GM19239 (cell line): ENCODE measurements around the gene TMEM35B.
"Not testable (repeated sequence)": the region's sequence is repeated elsewhere in the genome, so short reads cannot be mapped to it uniquely, and the experiment has no call there.

Source experiments
- DNase-seq: peaks from one replicate; pipeline ENCODE4 v3.0.0; 2011; ENCODE audit warnings: low spot score; ENCODE audit not compliant: insufficient read length
- FAIRE-seq: peaks from 2 replicates; lab custom pipeline; 2011; peaks lifted over from hg19 to GRCh38; lab: Jason Lieb, UNC

Gene TMEM35B

DNA sequence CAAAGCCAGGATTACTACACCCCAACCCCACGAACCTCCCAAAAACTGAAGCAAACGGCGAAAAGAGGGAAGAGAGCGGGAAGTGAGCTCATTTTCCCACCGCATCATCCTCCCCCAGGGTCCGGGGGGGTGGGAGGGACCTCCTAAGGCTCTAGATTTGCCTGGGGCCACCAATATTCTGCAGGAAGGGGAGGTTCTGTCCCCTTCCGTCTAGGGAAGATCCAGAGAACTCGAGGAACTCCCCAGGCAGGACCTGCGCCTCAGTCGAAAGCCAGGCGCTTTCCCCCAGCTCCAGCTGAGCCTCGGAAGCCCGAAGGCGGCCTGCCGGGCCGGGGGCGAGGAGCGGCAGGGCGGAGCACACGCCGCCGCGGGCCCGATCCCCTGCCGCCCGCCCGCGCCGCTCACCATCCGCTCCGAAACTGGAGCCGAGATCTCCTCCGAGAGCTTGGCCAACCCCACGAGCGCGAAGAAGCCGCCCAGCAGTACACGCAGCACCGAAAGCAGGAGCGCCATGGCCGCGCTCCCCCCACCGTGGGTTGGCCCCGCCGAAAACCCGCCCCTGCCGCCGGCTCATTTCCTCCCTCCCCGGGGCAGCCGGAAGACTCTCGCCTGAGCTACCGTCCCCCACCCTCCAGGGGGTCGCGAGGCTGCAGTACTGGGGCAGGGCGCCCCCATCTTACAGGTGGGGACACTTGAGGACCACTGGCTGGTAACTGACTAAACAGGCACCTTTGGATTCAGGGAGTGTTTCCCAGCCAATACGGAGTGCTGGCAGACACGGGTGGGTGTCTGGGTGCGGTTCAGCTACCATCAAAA lies at the start of gene TMEM35B:
Gene TMEM35B, minus strand, starts transcription at position 555 of the 816 bp plus-strand sequence. Its CDS starts 42 bp downstream, at position 513.
- DNase-seq (peak; percentile 71), FAIRE-seq (peak; percentile 83)

DNA sequence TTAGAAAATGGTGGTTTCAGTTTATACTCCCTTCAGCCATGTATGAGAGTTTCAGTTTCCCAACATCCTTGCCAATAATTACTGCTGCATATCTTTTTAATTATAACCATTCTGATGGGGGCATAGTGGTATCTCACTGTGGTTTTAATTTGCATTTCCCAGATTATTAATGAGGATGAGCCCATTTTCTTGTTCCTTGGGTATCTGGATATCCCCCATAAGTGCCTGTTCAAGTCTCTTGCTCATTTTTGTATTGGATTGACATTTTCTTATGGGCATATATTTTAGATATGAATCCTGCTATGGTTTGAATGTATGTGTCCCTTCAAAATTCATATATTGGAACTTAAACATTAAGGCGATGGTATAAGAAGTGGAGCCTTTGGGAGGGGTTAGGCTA lies 48.2 kb upstream of the TMEM35B start:
- DNase-seq (no peak), FAIRE-seq (no peak)

DNA sequence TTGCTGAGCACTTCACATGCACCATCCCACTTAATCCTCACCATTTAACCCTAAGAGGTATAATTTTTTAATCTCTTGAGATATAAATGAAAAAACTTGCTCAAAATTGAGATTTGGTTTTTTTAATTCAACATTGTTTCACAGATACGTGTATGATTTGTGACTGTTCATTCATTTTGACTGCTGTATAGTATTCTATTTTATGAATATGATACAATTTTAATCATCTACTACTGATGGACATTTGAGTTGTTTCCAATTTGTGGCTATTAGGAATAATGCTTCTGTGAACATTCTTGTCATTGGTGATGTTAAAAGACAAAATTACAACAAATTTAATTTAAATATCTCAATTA lies 47.2 kb upstream of the TMEM35B start:
- DNase-seq, result no peak
- no peak for FAIRE-seq

DNA sequence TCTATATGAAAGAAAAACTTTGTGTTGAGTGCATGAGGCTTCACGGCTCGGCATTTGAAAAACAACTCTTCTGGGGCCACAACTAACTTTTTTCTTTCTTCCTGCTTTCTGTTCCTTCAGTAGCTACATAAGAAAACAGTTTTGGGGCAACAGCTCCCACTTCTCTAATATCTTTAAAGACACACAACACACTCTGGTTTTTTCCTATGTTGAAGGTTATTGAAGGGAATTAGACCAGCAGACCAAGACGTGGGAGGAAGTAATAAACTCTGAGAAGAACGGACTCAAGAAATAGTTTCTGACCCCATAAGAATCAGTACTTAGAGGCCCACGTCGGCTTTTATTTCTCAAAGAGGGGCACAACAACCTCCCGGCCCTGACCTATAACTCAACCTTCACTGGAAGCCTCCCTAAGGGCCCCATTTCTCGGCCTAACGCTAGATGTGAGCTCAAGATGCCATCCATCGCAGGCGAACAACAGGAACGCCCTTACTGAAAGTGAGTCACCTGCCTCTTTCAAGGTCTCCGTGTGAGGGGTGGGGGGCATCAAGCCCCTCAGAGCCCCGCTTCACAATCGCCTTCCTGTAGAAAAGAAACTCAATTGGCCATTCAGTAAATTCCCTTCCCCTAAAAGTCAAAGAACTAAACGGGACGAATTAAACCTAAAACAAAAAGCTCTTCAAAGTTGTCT lies 45.8 kb upstream of the TMEM35B start:
- DNase-seq, result no peak
- peak; percentile 71 for FAIRE-seq

DNA sequence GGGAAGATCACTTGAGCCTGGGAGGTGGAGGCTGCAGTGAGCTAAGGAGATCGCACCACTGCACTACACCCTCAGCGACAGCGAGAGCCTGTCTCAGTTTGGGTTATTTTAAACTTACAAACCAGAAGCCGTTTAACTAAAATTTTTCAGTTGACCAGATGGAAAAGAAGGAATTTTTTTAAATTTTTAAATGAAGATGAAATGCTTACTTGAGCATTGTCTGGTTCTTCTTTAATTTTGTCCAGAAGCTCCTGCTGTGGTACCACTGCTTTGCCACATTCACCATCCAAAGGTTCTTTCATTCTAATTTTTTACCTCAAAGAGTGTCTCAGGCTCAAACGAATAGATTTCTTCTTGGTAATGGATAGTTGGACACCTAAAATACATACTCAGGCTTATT lies 45.2 kb upstream of the TMEM35B start:
- DNase-seq, result no peak
- peak; percentile 48 for FAIRE-seq

DNA sequence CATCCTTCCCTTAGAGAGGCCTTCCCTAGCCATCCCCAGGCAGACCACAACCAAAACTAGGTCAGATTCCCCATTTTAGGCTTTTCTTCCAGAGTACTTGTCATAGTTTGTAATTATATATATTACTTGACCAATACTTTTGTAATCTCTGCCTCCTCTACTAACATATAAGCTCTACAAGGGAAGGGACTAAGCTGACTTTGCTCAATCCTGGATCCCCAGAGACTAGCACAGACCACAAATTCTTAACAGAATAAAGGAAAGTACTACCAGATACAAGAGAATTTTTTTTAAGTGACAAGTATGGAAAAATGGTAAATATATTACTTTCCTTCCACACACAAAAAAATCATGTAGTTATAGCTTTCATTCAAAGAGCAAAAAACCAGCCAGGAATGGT lies 44.6 kb upstream of the TMEM35B start:
- DNase-seq (no peak), FAIRE-seq (no peak)

DNA sequence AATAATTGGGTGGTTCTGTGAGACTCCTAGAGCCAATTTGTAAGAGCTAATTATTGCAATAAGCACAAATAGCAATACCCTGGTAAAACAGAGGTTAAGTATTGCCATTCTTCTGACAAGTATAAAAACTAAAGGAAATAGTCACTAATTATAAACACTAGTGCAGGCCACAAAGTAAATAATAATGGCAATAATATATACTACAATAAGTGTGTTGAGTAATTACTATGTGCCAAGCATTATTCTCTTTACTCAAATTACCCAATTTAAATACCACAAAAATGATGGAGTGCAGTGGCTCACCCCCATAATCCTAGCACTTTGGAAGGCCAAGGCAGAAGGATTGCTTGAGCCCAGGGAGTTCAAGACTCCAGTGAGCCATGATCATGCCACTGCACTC lies 31.3 kb upstream of the TMEM35B start:
- DNase-seq, result no peak
- FAIRE-seq, result no peak

DNA sequence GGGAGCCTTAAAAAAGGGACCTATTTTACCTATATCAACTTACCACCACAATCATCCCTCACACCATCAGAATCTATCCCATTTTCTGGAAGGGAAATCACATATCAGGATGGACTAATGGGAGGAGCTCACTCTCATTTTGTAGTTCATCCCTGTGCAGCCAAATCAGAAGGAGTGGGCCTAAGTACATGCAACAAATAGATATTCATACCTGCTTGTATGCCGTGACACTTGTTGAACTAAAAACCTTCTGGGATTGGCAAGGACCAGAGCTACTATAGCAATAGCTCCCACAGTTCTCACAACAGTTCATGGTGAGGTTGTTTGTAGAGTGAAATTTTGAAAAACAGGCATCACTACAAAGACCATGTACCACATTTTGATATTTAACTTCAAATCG lies 29.3 kb upstream of the TMEM35B start:
- FAIRE-seq (no peak), DNase-seq (no peak)

DNA sequence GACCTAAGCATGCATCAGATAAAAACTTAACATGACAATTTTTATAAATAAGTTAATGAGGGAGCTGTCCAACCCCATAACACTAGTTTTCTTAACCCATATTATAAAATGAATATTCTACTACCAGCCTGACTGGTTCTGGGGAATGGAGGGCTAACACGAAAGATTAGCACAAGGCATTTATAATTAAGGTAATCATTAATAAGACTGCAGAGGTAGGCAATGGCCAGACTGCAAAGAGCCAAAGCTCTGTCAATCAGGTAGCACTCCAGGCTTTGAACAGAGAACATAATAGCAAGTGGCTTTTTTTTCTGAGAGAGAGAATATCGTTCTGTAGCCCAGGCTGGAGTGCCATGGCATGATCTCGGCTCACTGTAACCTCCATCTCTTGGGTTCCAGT lies 20.6 kb upstream of the TMEM35B start:
- DNase-seq (no peak), FAIRE-seq (no peak)

DNA sequence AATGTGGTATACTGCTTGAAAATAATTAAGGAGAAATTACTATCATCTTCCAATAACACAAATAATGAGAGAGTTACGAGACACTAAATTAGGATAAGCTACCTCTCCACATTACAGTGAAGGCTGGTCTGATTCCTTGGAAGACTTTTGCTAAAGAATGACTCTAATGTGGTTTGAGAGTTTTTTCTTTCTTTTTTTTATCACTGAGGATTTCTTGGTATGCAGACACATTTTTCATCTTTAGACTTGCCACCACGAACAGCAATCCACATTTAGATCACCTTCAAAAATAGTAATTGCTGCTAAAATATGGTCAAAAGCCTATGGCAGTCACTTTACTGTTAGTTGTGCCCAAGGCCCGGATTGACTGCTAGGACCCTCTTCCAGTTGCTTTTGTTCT lies 16.6 kb upstream of the TMEM35B start:
- no peak for FAIRE-seq
- no peak for DNase-seq

DNA sequence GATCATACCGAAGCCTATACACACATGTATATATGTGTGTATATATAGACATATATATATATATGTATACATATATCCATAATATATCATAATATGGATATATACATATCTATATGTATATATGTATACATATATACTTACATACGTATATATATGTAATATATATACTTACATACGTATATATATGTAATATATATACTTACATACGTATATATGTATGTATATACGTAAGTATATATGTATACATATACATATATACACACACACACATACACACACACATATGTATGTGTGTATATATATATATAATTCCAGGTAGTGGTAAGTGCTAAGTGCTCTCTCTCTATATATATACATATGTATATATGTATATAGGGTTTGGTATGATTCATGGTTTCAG lies 9.7 kb upstream of the TMEM35B start:
- FAIRE-seq, result no peak
- DNase-seq, result no peak

DNA sequence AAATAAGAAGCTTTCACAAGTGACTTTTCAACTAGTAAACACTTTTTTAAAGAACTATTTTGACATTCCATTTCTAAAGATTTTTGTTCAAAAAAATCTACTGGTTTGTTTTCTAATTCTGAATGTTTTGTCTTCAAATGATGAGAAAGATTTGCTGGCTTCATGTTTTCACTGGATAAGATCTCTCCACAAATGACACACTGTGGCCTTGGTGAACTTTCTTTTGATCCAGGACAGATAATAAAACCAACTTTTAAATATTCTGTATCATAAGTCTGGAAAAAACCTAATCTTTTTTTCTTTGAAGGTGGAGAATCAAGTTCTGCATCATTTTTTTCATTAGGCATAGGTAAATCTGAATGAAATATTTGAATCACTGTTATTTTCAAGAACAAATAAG lies 3.4 kb upstream of the TMEM35B start:
- DNase-seq (no peak), FAIRE-seq (no peak)

DNA sequence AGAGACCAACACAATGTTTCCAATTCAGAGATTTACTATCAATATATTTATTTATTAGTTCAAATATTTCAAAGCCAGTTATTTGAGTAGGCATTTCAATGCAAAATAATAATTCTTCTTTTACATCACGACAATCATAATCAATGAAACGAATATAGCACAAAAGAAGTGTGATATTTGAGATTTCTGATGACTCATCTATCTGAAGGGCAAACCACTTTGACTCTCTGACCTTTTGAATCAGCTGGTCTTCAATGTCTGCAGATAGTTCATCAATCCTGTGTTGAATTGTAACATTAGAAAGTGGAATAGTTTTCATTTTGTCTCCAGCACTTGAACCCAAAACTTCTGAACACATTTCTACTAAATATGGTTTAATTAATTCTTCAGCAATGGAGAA lies 3.0 kb upstream of the TMEM35B start:
- DNase-seq, result no peak
- FAIRE-seq, result no peak

DNA sequence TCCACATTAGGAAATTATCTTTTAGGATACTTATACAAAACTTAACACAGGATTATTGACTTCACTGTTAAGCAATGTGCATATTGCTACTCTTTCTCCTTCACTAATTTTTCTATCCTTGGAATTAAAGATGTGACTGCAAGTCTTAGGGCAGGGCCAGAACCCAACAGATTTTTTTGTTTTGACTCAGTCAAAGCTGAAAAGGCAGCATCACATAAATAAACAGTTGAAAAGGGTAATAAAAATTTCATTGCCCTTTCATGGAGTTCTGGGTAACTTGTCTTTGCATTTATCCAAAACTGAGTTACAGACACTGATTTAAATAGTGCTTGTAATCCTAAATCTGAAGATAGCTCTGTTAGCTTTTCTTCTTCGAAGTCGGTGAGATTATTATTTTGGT lies 1.9 kb upstream of the TMEM35B start:
- DNase-seq (no peak), FAIRE-seq (no peak)

DNA sequence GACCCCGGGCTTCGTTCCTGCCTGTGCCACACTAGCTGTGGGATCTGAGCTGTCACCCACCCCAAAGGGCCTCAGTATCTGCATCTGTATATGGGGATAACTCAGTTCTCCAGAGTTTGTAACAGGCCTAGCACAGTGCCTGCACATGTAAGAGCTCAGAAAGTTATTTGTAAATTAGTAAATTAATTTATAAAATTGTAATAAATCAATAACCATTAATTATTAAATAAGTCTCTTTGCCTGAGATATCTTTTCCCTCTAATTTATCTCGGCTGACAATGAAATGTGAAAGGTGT lies 410 bp upstream of the TMEM35B start:
- not testable (repeated sequence) for FAIRE-seq, DNase-seq

DNA sequence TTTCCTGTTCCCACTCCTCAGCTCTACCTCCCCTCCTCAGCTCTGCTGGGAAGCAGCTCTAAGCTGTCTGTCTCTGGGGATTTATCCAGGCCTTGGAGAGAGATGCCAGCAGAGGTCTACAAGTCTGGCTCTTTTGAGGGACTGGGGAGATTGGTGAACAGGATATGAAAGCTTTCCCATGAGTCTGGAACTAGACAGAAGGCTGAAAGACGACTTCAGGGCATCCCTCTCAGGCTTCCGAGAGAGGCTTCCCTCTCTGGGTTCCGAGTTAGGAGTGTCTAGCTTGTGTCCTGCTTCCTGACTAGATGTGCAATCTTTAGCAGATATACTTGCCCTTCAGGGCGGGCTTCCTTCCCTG lies 733 bp downstream of the TMEM35B start:
- no peak for DNase-seq
- peak; percentile 82 for FAIRE-seq

DNA sequence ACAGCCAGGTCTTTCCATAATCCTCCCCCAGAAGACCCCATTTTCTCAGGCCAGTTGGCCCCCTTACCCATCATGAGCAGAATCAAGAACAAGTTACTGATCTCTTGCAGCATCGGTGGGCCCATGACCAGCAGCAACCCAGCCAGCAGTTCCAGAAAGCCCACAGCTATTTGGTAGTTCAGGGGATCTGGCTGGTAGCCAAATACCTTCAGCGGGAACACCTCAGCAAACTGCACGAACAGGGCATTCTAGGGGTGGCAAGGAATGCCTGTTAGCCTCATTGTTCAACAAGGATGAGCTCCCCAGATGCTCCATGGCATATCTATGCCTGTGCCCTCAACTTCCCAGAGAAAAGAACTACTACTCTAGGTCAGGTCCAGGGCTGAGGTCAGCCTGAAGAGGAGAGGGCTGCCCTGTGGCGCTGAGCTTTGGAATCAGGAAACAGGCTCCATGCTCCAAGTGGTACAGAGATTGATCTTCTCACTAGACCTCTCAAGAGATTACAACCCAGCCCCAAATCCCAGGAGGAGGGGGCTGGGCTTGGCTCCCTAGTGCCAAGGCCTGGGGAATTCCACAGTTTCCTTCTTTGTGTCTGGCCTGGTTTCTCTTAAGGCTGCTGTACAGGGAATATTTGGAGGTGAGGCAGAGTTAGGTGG lies 1.3 kb downstream of the TMEM35B start:
- no peak for FAIRE-seq
- DNase-seq, result no peak

DNA sequence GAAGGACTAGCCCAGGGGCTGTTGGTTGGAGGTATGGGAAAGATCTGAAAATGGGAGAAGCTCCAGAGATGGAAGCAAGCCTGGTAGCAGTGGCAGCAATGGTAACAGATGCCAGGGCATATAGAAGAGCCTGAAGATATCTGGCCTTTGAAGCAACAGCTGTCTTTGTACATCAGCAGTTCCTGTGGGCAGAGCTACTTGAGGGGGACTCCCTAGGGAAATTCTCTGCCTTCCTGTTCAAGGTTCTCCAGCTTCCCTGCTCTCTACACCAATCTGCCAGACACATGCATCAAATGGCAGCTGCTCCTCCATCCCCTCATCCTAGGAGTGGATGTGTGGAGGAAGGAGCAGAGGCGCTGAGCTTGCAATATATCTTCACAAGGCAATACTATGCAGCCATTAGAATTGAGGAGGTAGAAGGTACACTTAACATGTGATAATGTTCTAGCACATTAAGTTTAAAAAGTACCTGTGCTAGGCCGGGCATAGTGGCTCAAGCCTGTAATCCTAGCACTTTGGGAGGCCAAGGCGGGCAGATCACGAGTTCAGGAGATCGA lies 2.2 kb downstream of the TMEM35B start:
- no peak for DNase-seq
- peak; percentile 63 for FAIRE-seq

DNA sequence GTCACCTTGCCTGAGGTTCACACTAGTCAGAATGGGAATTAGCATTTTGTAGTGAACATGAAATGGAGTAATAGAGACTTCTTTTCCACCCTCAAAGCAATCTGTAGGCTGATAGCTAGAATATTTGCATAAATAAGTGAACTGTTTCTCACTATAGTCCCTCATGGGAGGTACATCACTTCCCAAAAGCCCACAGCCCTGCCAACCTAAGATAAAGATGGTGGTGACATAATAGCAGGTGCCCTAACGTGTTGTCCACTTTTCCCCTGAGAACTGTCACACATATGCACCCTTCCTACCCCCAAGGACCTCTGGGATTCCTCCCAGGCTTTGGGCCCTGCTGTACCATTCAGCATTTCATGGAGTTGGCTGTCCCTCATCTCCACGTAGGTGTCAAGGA lies 4.4 kb downstream of the TMEM35B start:
- peak; percentile 68 for FAIRE-seq

DNA sequence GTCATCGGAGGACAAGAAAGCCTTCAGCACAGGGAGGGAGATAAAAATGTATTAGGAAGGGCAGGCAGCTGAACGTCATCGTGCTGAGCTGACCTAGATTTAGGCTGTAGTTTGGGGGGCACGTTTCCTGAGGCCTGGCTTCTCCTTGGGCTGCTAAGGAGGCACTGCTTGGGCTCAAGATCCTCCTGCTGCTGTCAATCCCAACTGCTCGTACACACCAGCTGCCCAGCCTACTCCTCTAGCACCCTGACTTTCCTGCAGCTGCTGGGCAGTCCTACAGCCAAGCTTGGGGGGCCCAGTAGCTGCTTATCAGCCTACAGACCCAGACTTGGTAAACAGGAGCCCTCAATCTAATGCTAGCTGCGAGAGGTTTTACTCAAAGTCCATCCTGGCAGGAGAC lies 6.2 kb downstream of the TMEM35B start:
- DNase-seq (no peak), FAIRE-seq (no peak)

More for the DNA sequence above, 4.4 kb downstream of the TMEM35B start:
- DNase-seq, result no peak

DNA sequence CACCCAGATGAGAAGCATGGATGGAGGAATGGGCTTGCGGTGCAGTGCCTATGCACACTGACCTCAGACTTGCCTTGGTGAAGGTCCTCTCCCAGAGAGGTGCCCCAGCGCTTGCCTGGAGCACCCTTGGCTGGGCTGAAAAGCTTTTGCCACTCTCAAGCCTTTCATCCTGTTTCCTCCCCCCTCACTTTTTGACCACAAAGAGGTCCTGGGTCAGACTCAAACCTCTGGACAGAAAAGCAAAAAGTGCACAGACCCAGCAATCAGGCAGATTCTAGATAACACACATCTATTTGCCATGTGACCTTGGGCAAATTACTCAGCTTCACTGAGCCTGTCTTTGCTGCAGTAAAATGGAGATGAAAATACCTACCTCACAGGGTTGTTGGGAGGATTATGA lies 7.3 kb downstream of the TMEM35B start:
- DNase-seq (no peak), FAIRE-seq (no peak)

DNA sequence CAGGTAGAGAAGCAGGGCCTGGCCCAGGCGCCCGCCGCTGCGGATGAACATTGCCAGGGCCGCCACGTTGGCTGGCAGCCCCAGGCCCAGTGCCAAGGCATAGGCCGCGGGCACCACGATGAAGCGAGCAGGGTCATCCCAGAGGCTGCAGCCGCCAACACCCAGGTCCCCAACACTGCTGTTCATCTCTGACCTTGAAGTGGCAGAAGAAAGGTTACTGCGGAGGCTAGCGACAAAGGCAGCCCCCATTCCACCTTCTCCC lies 8.0 kb downstream of the TMEM35B start:
- no peak for DNase-seq
- FAIRE-seq, result no peak
